Measurements from ENCODE around the gene SLC23A2.

- TF ChIP-seq, protein P1, sequence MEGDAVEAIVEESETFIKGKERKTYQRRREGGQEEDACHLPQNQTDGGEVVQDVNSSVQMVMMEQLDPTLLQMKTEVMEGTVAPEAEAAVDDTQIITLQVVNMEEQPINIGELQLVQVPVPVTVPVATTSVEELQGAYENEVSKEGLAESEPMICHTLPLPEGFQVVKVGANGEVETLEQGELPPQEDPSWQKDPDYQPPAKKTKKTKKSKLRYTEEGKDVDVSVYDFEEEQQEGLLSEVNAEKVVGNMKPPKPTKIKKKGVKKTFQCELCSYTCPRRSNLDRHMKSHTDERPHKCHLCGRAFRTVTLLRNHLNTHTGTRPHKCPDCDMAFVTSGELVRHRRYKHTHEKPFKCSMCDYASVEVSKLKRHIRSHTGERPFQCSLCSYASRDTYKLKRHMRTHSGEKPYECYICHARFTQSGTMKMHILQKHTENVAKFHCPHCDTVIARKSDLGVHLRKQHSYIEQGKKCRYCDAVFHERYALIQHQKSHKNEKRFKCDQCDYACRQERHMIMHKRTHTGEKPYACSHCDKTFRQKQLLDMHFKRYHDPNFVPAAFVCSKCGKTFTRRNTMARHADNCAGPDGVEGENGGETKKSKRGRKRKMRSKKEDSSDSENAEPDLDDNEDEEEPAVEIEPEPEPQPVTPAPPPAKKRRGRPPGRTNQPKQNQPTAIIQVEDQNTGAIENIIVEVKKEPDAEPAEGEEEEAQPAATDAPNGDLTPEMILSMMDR (IDR thresholded peaks at IDR 0.05): no peak
- TF ChIP-seq EP300 (IDR thresholded peaks at IDR 0.05; ENCODE audit: low read depth) (no peak), POLR2A (IDR thresholded peaks at IDR 0.05) (no peak), POLR2AphosphoS5 (IDR thresholded peaks at IDR 0.05) (no peak)
These were observed 88.7 kb downstream of the SLC23A2 start for GRCh38 chr20:4912380-4913142.
